WTC11 (cell line): ENCODE data around the gene UBXN2A. TPM values are rescaled to one million over a fixed set of nuclear protein-coding genes. Genes with fewer than 3 reads are reported as not detected.

Experiments
- ATAC-seq: fragments of 200-7000 bp; cut with Tn5 transposase; 2 replicates; pipeline ENCODE4 v1.10.0; 2021; ENCODE audit warnings: mild to moderate bottlenecking, moderate library complexity
- CTCF ChIA-PET: fragments of 300-600 bp; sonication (Branson Sonifier 250); formaldehyde crosslinking; loops from one replicate; lab custom pipeline; 2021; ENCODE audit warnings: antibody characterized with exemption; lab: Charles Lee
- POLR2A ChIA-PET: fragments of 350-600 bp; sonication (Branson Sonifier 250); formaldehyde crosslinking; loops from one replicate; lab custom pipeline; 2021; ENCODE audit warnings: antibody characterized with exemption; lab: Charles Lee
- DNase-seq: peaks from one replicate; pipeline ENCODE4 v3.0.0; 2021; ENCODE audit warnings: low spot score
- H3K27ac Mint-ChIP-seq: 2 replicates; pipeline ENCODE4 v1.8.0; 2021; ENCODE audit warnings: mixed read lengths
- H3K27me3 Mint-ChIP-seq: 2 replicates; pipeline ENCODE4 v1.8.0; 2021; ENCODE audit warnings: low read depth, mild to moderate bottlenecking, moderate library complexity, mixed read lengths
- H3K36me3 Mint-ChIP-seq: 2 replicates; pipeline ENCODE4 v1.8.0; 2021; ENCODE audit warnings: mixed read lengths
- H3K4me1 Mint-ChIP-seq: 2 replicates; pipeline ENCODE4 v1.8.0; 2022; ENCODE audit warnings: mixed read lengths
- H3K4me3 Mint-ChIP-seq: 2 replicates; pipeline ENCODE4 v1.8.0; 2021; ENCODE audit warnings: mild to moderate bottlenecking, moderate library complexity, mixed read lengths
- H3K9me3 Mint-ChIP-seq: 2 replicates; pipeline ENCODE4 v1.8.0; 2021; ENCODE audit warnings: mixed read lengths
- ATF1 ChIP-seq: sonication (generic); formaldehyde crosslinking; IDR thresholded peaks from 2 replicates; pipeline ENCODE4 v1.8.1; 2023; ENCODE audit warnings: mild to moderate bottlenecking, moderate library complexity, missing genetic modification reagents
- ATF2 ChIP-seq: sonication (generic); formaldehyde crosslinking; IDR thresholded peaks from 2 replicates; pipeline ENCODE4 v1.8.1; 2022; ENCODE audit warnings: low read depth, missing genetic modification reagents, borderline replicate concordance
- ATF3 ChIP-seq: sonication (generic); formaldehyde crosslinking; conservative IDR thresholded peaks from 2 replicates; pipeline ENCODE4 v1.8.1; 2022; ENCODE audit warnings: mild to moderate bottlenecking, missing genetic modification reagents
- CBFB ChIP-seq: sonication (generic); formaldehyde crosslinking; IDR thresholded peaks from 2 replicates; pipeline ENCODE4 v1.8.1; 2022; ENCODE audit warnings: mild to moderate bottlenecking, low read depth, missing genetic modification reagents
- ELF4 ChIP-seq: sonication (generic); formaldehyde crosslinking; IDR thresholded peaks from 2 replicates; pipeline ENCODE4 v1.8.1; 2022; ENCODE audit warnings: low read depth, mild to moderate bottlenecking, moderate library complexity, missing genetic modification reagents
- EMX1 ChIP-seq: fragments of 250-450 bp; sonication (Bioruptor Pico); IDR thresholded peaks from 2 replicates; pipeline ENCODE4 v1.8.0; 2021; ENCODE audit warnings: mild to moderate bottlenecking
- ESRRA ChIP-seq: sonication (generic); formaldehyde crosslinking; IDR thresholded peaks from 2 replicates; pipeline ENCODE4 v1.8.1; 2022; ENCODE audit warnings: mild to moderate bottlenecking, missing genetic modification reagents, borderline replicate concordance
- ETV6 ChIP-seq: sonication (generic); formaldehyde crosslinking; IDR thresholded peaks from 2 replicates; pipeline ENCODE4 v1.8.1; 2022; ENCODE audit warnings: mild to moderate bottlenecking, missing genetic modification reagents
- FOXK1 ChIP-seq: sonication (generic); formaldehyde crosslinking; IDR thresholded peaks from 2 replicates; pipeline ENCODE4 v1.8.0; 2022; ENCODE audit warnings: mild to moderate bottlenecking, moderate library complexity, missing genetic modification reagents
- GABPB1 ChIP-seq: sonication (generic); formaldehyde crosslinking; IDR thresholded peaks from 2 replicates; pipeline ENCODE4 v1.8.1; 2023; ENCODE audit warnings: mild to moderate bottlenecking, missing genetic modification reagents
- NFE2L1 ChIP-seq: sonication (generic); formaldehyde crosslinking; IDR thresholded peaks from 2 replicates; pipeline ENCODE4 v1.8.1; 2023; ENCODE audit warnings: missing genetic modification reagents
- NR2C2 ChIP-seq: sonication (generic); formaldehyde crosslinking; IDR thresholded peaks from 2 replicates; pipeline ENCODE4 v1.8.0; 2022; ENCODE audit warnings: mild to moderate bottlenecking, missing genetic modification reagents
- OVOL2 ChIP-seq: fragments of 250-450 bp; sonication (Bioruptor Pico); IDR thresholded peaks from 2 replicates; pipeline ENCODE4 v1.9.0; 2021; ENCODE audit warnings: mild to moderate bottlenecking, borderline replicate concordance
- PRDM15 ChIP-seq: sonication (generic); formaldehyde crosslinking; IDR thresholded peaks from 2 replicates; pipeline ENCODE4 v1.8.0; 2022; ENCODE audit warnings: missing genetic modification reagents
- PRRX2 ChIP-seq: fragments of 250-450 bp; sonication (Bioruptor Pico); IDR thresholded peaks from 2 replicates; pipeline ENCODE4 v1.8.0; 2021; ENCODE audit warnings: mild to moderate bottlenecking
- TCF7 ChIP-seq: sonication (generic); formaldehyde crosslinking; IDR thresholded peaks from 2 replicates; pipeline ENCODE4 v1.8.0; 2022; ENCODE audit warnings: mild to moderate bottlenecking, low read depth, missing genetic modification reagents, moderate library complexity
- ZNF121 ChIP-seq: sonication (generic); formaldehyde crosslinking; IDR thresholded peaks from 2 replicates; pipeline ENCODE4 v1.8.0; 2023; ENCODE audit warnings: missing genetic modification reagents
- ZNF423 ChIP-seq: fragments of 250-450 bp; sonication (Bioruptor Pico); IDR thresholded peaks from 2 replicates; pipeline ENCODE4 v2.1.2; 2022; ENCODE audit warnings: mild to moderate bottlenecking, moderate library complexity
- ZNF425 ChIP-seq: fragments of 250-450 bp; sonication (Bioruptor Pico); conservative IDR thresholded peaks from 2 replicates; pipeline ENCODE4 v1.9.0; 2021; ENCODE audit warnings: mild to moderate bottlenecking
- total RNA-seq: library from RNA; stranded (reverse); gene quantifications from 3 replicates; pipeline ENCODE4 v1.2.3, GENCODE V29; 2021
- TF ChIP-seq, protein P1 (sequence below): sonication (generic); formaldehyde crosslinking; IDR thresholded peaks from 2 replicates; pipeline ENCODE4 v1.8.1; 2023; ENCODE audit warnings: mild to moderate bottlenecking, missing genetic modification reagents, borderline replicate concordance
- TF ChIP-seq, protein P2 (sequence below): sonication (generic); formaldehyde crosslinking; IDR thresholded peaks from 2 replicates; pipeline ENCODE4 v1.8.1; 2022; ENCODE audit warnings: mild to moderate bottlenecking, moderate library complexity, missing genetic modification reagents
- TF ChIP-seq, protein P3 (sequence below): sonication (generic); formaldehyde crosslinking; IDR thresholded peaks from 2 replicates; pipeline ENCODE4 v1.8.1; 2023; ENCODE audit warnings: mild to moderate bottlenecking, missing genetic modification reagents, moderate library complexity
- TF ChIP-seq, protein P4 (sequence below): sonication (generic); formaldehyde crosslinking; IDR thresholded peaks from 2 replicates; pipeline ENCODE4 v1.8.1; 2023; ENCODE audit warnings: mild to moderate bottlenecking, missing genetic modification reagents, moderate library complexity

UBXN2A gene
- total RNA-seq, 1 experiment from 2014 or later: 16.8 TPM

DNA sequence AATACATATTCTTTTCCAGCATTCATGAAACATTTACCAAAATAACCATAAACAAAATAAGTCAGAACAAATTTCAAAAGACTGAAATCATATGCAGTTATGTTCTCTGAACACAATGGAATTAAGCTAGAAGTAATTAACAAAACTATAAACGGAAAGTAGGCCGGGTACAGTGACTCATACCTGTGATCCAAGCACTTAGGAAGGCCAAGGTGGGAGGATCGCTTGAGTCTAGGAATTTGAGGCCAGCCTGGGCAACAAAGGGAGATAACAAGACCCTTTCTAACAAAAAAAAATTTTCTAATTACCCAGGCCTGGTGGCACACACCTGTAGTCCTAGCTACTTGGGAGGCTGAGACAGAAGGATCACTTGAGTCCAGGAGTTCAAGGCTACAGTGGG is 28.2 kb upstream of the UBXN2A start (continued):
- TF ChIP-seq GABPB1 (CRISPR knock-in tag) (no peak), ELF4 (CRISPR knock-in tag) (no peak), FOXK1 (CRISPR knock-in tag) (no peak), NR2C2 (CRISPR knock-in tag) (no peak), NFE2L1 (CRISPR knock-in tag) (no peak), CBFB (CRISPR knock-in tag) (no peak), ATF2 (CRISPR knock-in tag) (no peak), ZNF121 (no peak)
- TF ChIP-seq, all 79 proteins: peak for 0

- H3K9me3 Mint-ChIP-seq: no peaks in the 10 kb centered on the region
- no peaks in the 10 kb centered on the region for H3K27me3 Mint-ChIP-seq
- ChIA-PET POLR2A (interaction anchor here (0.6 to 0.7 kb wide), 2 partner anchors 45 to 215 kb away, joined by 4 to 8 read pairs; no protein-coding TSS in a partner anchor), CTCF (interaction anchor here (1.1 to 1.2 kb wide), 2 partner anchors 12 to 91 kb away, joined by 3 to 10 read pairs; partner anchors contain the start of gene ATAD2B)
- no peak overlapping the region for H3K4me3 Mint-ChIP-seq
- peaks cover 22% of the 10 kb centered on the region for H3K4me1 Mint-ChIP-seq
- ATAC-seq (no peak), DNase-seq (no peak)
- H3K36me3 Mint-ChIP-seq: no peaks in the 10 kb centered on the region
- no peak overlapping the region for H3K27ac Mint-ChIP-seq
- TF ChIP-seq PRRX2 (CRISPR knock-in tag): no peak
- TF ChIP-seq, protein P1, sequence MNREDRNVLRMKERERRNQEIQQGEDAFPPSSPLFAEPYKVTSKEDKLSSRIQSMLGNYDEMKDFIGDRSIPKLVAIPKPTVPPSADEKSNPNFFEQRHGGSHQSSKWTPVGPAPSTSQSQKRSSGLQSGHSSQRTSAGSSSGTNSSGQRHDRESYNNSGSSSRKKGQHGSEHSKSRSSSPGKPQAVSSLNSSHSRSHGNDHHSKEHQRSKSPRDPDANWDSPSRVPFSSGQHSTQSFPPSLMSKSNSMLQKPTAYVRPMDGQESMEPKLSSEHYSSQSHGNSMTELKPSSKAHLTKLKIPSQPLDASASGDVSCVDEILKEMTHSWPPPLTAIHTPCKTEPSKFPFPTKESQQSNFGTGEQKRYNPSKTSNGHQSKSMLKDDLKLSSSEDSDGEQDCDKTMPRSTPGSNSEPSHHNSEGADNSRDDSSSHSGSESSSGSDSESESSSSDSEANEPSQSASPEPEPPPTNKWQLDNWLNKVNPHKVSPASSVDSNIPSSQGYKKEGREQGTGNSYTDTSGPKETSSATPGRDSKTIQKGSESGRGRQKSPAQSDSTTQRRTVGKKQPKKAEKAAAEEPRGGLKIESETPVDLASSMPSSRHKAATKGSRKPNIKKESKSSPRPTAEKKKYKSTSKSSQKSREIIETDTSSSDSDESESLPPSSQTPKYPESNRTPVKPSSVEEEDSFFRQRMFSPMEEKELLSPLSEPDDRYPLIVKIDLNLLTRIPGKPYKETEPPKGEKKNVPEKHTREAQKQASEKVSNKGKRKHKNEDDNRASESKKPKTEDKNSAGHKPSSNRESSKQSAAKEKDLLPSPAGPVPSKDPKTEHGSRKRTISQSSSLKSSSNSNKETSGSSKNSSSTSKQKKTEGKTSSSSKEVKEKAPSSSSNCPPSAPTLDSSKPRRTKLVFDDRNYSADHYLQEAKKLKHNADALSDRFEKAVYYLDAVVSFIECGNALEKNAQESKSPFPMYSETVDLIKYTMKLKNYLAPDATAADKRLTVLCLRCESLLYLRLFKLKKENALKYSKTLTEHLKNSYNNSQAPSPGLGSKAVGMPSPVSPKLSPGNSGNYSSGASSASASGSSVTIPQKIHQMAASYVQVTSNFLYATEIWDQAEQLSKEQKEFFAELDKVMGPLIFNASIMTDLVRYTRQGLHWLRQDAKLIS (CRISPR knock-in tag): no peak
- TF ChIP-seq, protein P2, sequence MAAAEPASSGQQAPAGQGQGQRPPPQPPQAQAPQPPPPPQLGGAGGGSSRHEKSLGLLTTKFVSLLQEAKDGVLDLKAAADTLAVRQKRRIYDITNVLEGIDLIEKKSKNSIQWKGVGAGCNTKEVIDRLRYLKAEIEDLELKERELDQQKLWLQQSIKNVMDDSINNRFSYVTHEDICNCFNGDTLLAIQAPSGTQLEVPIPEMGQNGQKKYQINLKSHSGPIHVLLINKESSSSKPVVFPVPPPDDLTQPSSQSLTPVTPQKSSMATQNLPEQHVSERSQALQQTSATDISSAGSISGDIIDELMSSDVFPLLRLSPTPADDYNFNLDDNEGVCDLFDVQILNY (CRISPR knock-in tag): no peak
- no peak for TF ChIP-seq ZNF425 (CRISPR knock-in tag)
- TF ChIP-seq, protein P3, sequence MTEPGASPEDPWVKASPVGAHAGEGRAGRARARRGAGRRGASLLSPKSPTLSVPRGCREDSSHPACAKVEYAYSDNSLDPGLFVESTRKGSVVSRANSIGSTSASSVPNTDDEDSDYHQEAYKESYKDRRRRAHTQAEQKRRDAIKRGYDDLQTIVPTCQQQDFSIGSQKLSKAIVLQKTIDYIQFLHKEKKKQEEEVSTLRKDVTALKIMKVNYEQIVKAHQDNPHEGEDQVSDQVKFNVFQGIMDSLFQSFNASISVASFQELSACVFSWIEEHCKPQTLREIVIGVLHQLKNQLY (CRISPR knock-in tag): no peak
- TF ChIP-seq, protein P4, sequence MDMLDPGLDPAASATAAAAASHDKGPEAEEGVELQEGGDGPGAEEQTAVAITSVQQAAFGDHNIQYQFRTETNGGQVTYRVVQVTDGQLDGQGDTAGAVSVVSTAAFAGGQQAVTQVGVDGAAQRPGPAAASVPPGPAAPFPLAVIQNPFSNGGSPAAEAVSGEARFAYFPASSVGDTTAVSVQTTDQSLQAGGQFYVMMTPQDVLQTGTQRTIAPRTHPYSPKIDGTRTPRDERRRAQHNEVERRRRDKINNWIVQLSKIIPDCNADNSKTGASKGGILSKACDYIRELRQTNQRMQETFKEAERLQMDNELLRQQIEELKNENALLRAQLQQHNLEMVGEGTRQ (CRISPR knock-in tag): no peak
- no peak for TF ChIP-seq ATF3 (CRISPR knock-in tag)
- TF ChIP-seq ESRRA (CRISPR knock-in tag): no peak
- TF ChIP-seq PRDM15: no peak
- no peak for TF ChIP-seq EMX1 (CRISPR knock-in tag)
- no peak for TF ChIP-seq ZNF423 (CRISPR knock-in tag)
- TF ChIP-seq ATF1: no peak
- no peak for TF ChIP-seq TCF7
- TF ChIP-seq OVOL2 (CRISPR knock-in tag): no peak
- TF ChIP-seq ETV6 (CRISPR knock-in tag): no peak
These were observed 24.9 kb upstream of the UBXN2A start for GRCh38 chr2:23915327-23915726.
